GDM1 (cell line): ENCODE data around the gene TMEM44.

Experiments
- DNase-seq: peaks from one replicate; lab custom pipeline; 2025; lab: John Stamatoyannopoulos, UW

Gene TMEM44, protein sequence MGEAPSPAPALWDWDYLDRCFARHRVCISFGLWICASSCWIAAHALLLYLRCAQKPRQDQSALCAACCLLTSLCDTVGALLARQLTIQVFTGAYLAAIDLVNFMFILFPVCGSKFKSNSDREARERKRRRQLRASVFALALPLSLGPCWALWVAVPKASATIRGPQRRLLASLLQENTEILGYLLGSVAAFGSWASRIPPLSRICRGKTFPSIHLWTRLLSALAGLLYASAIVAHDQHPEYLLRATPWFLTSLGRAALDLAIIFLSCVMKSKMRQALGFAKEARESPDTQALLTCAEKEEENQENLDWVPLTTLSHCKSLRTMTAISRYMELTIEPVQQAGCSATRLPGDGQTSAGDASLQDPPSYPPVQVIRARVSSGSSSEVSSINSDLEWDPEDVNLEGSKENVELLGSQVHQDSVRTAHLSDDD

GRCh38 chr3:194633349-194634004, at the start of gene TMEM44:
Gene TMEM44 (minus strand): TSS chr3:194633419. CDS start chr3:194633215, 204 bp downstream.
- peak; percentile 77 for DNase-seq

DNA sequence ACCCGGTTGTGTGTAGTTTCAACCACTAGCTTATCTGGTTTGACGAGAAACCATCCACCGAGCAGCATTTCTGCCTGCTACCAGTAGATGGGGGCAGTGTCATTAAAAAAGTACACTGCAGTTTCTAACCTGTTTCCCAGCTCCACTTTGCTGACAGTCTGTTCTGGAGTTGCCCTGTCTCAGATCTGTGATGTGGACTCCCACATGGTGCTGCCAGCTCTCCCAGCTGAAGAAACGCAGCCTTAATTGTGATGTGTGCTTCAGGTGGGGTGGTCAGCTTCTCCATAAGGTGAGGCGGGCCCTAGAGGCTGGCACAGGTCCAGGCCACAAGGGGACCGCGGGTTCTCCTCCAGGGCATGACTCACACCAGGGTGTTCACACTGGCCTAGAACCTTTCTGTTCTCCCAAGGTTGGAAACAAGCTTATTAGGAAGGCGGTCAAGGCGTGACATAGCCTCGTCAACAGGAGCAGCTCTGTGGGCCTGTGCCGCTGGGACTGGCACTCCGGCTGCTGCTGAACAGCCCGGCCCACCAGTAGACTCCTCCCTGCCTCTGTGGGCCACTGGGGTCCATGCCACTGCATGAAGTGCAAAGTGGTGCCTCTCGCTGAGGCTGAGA, 49.6 kb upstream of the TMEM44 start:
- DNase-seq = peak; percentile 78

DNA sequence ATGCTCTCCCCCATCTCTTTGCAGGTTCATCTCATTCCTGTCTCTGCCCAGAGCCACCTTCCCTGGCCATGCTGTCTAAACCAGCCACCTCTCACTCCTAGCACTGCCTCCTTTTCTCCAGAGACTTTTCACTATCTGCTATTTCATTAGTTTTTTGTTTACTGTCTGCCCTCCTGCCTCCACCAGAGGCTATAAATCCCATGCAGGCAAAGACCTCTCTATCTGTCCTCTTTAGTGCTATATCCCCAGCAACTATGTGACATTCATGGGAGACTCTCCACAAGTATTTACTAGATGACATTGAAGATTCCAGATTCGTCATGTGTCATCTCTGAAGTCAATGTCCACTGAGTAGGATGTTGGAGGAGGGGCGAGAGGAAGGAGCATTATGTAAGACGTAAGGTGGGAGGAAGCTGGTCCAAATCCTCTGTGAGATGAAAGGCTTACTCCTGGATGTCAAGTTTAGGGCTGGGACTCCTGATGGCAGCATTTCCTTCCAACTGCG, 49.0 kb upstream of the TMEM44 start:
- no peak for DNase-seq

- DNase-seq = no peak
These were observed 47.8 kb upstream of the TMEM44 start for GRCh38 chr3:194680888-194681615.

- DNase-seq = no peak
These were observed 43.3 kb upstream of the TMEM44 start for GRCh38 chr3:194676471-194676870.

GRCh38 chr3:194675680-194676079, 42.5 kb upstream of the TMEM44 start:
- DNase-seq = no peak

GRCh38 chr3:194675081-194675640, 41.9 kb upstream of the TMEM44 start:
- no peak for DNase-seq

DNA sequence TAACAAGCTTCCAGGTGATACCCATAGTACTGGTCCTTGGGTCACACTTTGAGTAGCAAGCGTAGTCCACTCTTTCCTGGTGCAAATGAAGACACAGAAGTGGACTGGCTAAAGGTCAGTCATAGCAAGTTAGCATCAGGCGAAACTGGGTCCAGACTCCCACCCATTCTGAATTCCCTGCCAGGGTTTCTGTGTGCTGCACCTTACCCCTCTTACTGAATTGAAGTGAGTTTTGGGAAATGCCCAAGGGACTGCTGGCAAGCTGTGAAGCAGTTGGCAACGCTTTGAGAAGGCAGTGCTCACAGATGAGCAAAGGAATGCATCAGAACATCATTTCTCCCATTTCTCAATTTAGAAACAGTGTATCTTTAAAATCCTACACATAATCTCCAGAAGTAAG, 40.5 kb upstream of the TMEM44 start:
- no peak for DNase-seq

- DNase-seq = no peak
These were observed 39.7 kb upstream of the TMEM44 start for GRCh38 chr3:194672876-194673275.

- DNase-seq = peak; percentile 84
These were observed 38.9 kb upstream of the TMEM44 start, which contains the start of gene LSG1 for GRCh38 chr3:194671900-194672808. Gene LSG1 (minus strand): TSS chr3:194672191. CDS start chr3:194672162, 29 bp downstream.

DNA sequence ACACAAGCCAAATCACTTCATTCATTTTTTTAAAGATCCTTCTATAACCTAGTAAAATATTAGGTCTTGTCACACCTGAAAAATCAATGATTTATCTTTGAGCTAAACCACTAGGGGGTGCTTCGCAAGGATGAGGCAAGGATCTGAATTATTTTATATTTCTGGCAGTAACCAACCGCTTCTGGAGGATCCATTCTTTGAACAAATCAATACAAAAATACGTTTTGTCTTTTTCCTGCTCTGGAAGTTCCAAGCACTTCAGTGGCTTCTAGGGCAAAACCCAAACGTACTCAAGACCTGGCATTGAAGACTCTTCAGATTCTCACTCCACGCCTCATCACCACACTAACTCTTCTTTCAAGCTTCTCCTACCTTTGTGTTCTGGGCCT, 38.3 kb upstream of the TMEM44 start:
- DNase-seq = no peak

DNA sequence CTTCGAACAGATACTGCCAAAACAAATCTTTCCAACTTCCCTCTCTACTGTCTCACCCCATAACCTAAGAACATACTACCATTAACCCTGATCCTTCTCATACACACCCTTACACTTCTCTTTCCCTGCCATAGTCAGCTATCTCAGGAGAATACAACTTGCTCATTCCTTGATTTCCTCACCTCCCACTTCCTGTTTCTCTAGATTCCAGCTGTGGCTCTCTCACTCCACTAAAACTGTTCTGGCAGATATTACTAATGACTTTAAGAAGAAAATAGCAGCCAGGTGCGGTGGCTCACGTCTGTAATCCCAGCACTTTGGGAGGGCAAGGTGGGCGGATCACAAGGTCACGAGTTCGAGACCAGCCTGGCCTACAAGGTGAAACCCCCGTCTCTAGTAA, 34.1 kb upstream of the TMEM44 start:
- DNase-seq = no peak

- DNase-seq = no peak
These were observed 31.6 kb upstream of the TMEM44 start for GRCh38 chr3:194664857-194665256.

GRCh38 chr3:194661946-194662345, 28.7 kb upstream of the TMEM44 start:
- DNase-seq = no peak

GRCh38 chr3:194661374-194661773, 28.2 kb upstream of the TMEM44 start:
- DNase-seq = no peak

DNA sequence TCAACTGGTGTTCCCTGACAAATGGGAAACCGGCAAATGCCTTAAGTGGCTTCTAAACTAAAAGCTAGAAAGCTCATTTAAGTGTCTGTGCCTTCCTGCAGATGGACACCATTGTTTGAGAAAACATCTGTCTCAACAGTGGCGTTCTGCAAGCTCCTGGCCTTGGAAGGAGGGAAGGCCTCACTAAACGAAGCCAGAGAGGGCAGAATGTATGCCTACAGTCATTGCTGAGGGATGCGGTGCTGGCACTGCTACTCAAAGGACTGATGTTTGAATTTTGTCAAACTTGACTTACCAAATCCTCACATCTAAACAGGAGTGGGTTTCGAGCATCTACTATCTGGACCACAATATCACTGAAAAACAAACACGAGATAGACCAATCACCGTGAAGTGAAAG, 26.6 kb upstream of the TMEM44 start:
- DNase-seq = no peak

DNA sequence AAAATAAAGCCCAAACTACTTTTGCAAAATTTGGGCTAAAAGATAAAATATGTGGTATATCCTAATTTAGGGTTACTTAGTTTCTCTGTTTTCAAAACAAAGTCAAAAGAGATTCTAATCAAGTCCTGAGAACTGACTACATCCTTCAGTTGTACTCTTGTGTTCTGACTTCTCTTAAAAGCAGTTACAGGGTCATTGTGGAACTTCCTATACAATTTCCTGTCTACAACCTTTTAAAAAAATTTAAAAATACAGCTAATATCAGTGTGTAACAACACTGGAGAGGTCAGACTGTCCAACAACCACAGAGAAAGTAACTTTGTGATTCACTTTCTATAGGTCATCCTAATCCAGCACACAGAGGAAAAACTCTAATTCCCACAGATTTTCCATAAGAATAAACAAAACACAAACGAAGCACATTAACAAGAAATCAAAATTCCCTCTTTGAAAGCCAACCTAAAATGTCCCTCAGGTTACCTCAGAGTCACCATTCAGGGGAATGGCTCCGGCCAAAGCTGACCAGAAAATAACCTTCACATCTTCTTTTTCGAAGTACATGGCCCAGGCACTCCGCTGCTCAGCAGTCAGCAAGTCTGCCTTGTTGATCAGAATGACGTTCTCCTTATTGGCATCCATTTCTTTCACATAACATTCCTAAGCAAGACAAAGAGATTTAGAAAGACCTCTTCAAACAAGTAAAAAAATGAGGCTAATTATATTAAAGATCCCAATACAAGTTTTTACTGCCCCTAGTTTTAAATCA, 25.4 kb upstream of the TMEM44 start:
- DNase-seq = no peak

- DNase-seq = no peak
These were observed 24.2 kb upstream of the TMEM44 start for GRCh38 chr3:194657439-194657838.

- DNase-seq = no peak
These were observed 21.2 kb upstream of the TMEM44 start for GRCh38 chr3:194654443-194654842.

- no peak for DNase-seq
These were observed 14.5 kb upstream of the TMEM44 start for GRCh38 chr3:194647747-194648146.
